Dermis lymphatic vessel endothelial cell (primary cell): ENCODE data around the gene TMIGD3. TPM values are rescaled to one million over a fixed set of nuclear protein-coding genes. Genes with fewer than 3 reads are reported as not detected.

Experiments
- total RNA-seq: library from RNA; depleted of rRNA; stranded (reverse); fragments of >200 nt; gene quantifications from 2 replicates; pipeline ENCODE4 v1.2.1, GENCODE V29; 2014

TMIGD3 gene
- not detected in 2 replicates for total RNA-seq

DNA sequence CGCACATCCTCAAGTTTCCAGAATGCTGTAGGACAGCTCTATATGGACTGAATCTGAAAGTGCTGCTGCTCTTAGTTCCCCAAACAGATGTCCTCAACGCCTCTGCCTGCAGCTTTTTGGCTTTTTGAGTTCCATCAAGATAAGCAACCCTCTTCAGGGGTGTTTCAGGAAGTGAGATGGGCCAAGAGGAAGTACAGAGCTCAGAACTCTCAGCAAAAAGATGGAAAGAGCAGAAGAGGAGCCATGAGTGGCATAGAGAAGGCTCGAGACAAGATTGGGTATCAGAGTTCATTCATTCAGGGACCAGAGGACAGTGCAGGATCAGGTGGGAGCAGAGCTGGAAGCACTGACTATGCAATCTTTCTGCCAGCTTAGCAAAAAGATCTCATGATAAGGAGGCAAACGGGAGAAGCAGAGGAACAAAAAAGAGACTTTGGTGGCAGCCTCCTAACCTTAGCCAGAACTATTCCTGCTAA, at the start of gene TMIGD3, which contains the start of gene ADORA3:
TMIGD3 (minus strand) TSS at position 49 of the 476 bp plus-strand sequence. CDS start 279 bp downstream, outside the sequence.
ADORA3 (minus strand) TSS at position 49 of the 476 bp plus-strand sequence. CDS start 279 bp downstream, outside the sequence.

DNA sequence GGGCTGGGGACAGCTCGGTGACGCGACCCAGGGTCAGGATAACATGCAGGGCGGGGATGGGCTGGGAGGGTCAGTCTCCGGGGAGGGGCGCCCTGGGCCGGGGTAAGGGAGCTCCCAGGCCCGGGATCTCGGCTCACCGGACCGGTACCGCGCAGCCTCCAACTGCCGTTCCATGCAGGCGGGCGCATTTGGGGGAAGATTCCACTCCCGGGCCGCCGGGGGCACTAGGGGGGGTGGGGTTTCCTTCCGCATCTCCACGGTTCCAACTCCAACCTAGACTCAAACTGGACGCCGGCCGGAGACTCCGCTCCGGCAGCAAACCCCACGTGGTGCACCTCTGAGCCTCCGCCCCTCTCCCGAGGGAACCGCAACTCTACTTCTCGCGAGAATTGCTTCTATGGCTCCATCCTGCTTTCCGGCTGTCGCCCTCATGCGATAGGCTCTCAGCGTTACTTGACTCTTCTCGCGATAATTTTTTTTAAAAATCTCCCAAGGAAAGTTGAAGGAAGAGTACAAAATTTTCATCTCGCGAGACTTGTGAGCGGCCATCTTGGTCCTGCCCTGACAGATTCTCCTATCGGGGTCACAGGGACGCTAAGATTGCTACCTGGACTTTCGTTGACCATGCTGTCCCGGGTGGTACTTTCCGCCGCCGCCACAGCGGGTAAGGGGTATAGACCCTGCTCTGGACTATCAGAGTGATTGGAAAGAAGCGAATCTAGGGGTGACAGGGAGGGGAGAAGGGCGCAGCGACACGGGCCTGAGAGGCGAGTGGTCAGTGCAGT, 54.3 kb downstream of the TMIGD3 start, which contains the start of the genes ATP5PB and WDR77:
ATP5PB (plus strand) TSS at position 547 of the 785 bp plus-strand sequence; CDS start at position 625, 78 bp downstream.
WDR77 (minus strand) TSS at position 339 of the 785 bp plus-strand sequence; CDS start at position 252, 87 bp downstream.

Other genes starting within 250 kb of the TMIGD3 start
- gene CHIA, start 212.8 kb downstream of the TMIGD3 start, total RNA-seq: not detected in 2 replicates
- gene OVGP1, start 75.9 kb downstream of the TMIGD3 start, total RNA-seq: 1.1 and 1.3 TPM in 2 replicates
- gene WDR77, start 54.4 kb downstream of the TMIGD3 start, total RNA-seq: 27.3 and 31.2 TPM in 2 replicates
- gene ATP5PB, start 54.2 kb downstream of the TMIGD3 start, total RNA-seq: 147 and 252 TPM in 2 replicates
- 0.09 and 0.11 TPM in 2 replicates for gene C1orf162, start 29.6 kb downstream of the TMIGD3 start, total RNA-seq
- not detected in 2 replicates for gene ADORA3, start within 50 bp of the TMIGD3 start, total RNA-seq
- gene RAP1A, start 116.2 kb upstream of the TMIGD3 start, total RNA-seq: 14.4 and 15.3 TPM in 2 replicates
- 4.7 and 6.6 TPM in 2 replicates for gene INKA2, start 235.8 kb upstream of the TMIGD3 start, total RNA-seq